SK-N-DZ (cell line): ENCODE results near the gene THAP3.

ENCODE experiments used
- DNase-seq: peaks from one replicate; pipeline ENCODE4 v3.0.0-alpha.2; 2015; ENCODE audit warnings: low spot score

Gene THAP3

DNA sequence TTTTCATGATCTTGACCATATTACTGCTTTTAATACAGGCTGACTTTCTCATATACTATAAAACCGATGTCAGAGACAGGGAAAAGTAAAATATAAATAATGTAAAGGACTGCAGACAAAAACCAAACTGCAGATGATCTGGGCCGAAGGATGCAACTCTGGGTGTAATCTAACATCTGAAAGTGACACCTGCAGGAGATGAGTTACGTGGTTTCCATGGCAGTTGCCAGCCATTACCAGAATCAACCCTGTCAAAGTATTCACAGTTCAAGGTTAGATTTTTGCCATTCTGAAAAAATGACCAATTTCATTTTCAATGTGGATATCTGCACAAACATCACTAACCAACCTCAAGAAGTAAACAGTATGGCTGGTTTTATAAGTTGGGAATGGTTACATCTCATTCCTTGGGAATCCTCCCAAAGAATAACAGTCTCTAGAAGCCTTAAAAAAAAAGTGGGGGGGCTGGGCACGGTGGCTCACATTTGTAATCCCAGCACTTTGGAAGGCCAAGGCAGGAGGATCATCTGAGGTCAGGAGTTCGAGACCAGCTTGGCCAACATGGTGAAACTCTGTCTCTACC is 49.2 kb downstream of the THAP3 start:
- DNase-seq = no peak

DNA sequence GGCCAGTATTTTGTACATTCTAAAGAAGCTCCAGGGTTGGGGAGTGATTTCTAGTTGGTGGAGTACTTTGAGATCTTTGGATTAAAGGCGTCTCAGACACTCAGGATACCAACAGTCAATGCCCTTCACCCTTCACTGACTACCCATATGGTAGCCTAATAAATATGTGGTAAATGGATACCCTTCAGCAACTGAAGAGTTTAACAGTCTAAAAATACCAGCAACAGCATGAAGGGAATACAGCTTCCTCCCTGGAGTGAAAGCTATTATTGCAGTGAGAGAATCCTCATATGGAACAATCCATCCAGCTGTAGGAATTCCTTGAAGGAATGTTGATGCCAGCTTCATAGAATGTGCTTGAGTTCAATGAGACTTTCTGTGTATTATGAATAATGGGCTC is 50.1 kb downstream of the THAP3 start:
- DNase-seq = no peak

DNA sequence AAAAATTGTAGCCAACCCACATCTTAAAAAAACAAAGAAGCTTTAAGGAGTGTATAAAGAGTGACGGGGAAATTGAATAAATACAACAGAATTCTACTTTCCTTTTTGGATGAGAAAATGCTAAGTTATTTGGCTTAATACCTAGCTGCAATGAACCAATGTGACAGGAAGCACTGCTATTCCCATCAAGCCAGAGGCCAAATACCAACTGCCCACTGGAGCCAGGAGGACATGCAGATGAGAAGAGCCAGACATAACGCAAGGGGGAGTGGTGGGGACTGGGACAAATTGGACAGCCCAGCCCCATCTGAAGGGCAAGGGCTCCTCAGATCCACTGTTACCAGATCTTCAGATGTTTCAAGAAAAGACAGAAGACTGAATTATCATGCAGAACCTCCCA is 51.3 kb downstream of the THAP3 start:
- DNase-seq = no peak
